ENCODE data around the gene FOXJ3.

The FOXJ3 gene

GRCh38 chr1:42334240-42335049, 590 bp downstream of the FOXJ3 start:
- DNase-seq (ENCODE audit: low spot score): no peak

GRCh38 chr1:42333662-42334239, 1.3 kb downstream of the FOXJ3 start:
- DNase-seq (ENCODE audit: low spot score): no peak

GRCh38 chr1:42332877-42333276, 2.2 kb downstream of the FOXJ3 start:
- no peak for DNase-seq (ENCODE audit: low spot score)

DNA sequence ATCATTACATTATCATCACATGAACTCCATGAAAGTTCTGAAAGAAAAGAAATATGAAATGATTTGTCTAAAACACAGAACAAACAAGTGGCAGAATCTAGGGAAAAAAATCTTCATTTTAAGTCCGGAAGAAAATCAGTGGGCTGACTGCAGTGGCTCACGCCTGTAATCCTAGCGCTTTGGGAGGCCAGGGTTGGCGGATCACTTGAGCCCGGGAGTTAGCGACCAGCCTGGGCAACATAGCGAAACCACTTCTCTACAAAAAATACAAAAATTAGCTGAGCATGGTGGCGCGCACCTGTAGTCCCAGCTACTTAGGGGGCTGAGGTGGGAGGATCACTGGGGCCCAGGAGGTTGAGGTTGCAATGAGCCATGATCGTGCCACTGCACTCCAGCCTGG, 4.8 kb downstream of the FOXJ3 start:
- DNase-seq (ENCODE audit: low spot score): no peak

DNA sequence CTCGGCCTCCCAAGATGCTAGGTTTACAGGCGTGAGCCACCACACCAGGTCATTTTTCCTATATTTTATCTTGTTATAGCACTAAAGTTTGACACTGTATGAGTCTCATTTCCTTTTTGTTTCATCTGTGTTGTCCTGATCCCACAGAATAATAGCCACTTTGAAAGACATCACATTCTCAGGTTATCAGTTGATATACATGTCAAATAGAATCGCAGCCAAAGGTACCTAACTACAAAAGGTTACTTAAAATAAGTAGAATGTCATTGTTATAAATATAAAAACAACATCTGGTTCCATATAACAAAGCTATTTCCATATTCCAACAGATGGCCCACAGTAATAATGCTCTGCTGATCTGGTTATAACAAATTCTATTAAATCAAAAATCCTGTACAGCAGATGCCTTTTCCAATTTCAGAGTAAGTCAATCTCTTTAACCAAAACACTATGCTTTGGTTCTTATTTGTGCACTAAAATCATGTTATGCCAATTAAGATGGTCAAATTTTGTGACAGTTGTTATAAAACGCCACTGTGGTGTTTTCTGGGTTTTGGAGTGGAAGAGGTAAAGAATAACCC, 6.0 kb downstream of the FOXJ3 start:
- DNase-seq (ENCODE audit: low spot score): no peak

DNA sequence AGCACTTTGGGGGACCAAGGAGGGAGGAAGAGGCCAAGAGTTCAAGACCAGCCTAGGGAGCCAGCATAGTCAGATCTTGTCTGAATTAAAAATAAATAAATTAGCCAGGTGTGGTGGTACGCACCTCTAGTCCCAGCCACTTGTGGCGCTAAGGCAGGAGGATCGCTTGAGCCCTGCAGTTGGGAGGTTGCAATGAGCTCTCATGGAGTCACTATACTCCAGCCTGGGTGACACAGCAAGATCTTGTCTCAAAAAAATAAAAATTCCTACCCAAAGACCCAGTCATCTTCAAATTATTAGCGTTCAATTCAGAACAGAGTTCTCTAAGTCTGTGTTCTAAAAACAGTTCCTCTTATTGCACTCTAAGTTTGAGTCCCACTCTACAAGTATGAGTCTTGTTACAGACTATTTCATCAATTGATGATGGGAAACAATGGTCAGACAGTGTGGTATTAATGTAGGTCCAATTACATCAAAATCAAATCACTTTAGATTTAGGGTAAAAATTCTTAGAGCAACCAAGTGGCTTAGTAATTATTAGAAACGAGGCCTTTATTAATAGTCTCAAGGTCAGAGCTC, 6.9 kb downstream of the FOXJ3 start:
- DNase-seq (ENCODE audit: low spot score): no peak

DNA sequence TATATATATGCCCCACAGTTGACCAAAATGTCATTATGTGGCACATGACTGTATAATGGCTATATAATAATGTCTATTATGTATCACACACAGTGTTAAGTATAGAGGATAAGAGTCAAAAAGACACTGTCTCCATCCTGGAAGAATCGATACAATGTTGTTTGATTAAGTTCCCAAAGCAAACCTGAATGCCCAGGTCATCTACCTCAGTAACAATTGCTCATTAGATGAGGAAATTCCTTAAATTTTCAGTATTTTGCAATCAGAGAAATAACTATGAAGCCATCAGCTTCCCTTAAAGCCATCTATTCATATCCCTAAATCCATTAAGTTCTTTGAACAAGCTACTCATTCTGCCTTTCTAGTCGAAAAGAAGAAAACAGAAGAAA, 10.0 kb downstream of the FOXJ3 start:
- DNase-seq (ENCODE audit: low spot score): no peak

DNA sequence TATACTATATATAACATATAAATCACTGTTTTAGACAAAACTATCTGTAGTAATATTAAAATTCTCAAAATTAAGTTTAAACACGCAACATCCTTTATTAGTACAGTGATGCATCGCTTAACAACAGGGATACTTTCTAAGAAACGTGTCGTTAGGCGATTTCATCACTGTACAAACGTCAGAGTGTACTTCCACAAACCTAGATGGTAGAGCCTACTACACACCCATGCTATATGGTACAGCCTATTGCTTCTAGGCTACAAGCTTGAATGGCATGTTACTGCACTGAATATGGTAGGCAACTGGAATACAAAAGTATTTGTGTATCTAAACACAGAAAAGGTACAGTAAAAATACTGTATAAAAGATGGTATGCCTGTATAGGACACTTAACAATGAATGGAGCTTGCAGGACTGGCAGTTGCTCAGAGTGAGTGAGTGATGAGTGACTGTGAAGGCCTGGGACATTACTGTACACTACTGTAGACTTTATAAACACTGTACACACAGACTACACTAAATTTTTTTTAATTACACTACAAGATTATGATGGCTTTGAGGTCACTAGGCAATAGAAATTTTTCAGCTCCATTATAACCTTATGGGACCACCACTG, 10.5 kb downstream of the FOXJ3 start:
- no peak for DNase-seq (ENCODE audit: low spot score)

DNA sequence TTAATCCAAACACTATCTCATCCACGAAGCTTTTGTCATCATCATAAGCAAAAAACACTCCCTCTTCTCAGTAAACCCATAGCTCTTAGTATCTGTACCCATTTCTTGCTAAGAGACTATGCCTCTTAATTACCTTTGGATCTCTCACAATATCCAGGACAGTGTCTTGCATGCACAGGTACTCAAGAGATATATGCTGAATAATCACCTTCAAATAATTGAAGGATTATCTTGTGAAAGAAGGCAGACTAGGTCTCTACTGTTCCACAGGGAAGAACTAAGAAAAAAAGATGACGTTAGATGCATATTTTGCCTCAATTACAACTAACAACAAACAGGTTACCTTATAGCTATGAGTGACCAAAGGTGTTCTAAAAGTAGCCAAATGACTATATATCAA, 11.5 kb downstream of the FOXJ3 start:
- DNase-seq (ENCODE audit: low spot score): no peak

- peak; percentile 51 for DNase-seq (ENCODE audit: low spot score)
Observed at GRCh38 chr1:42322577-42322976, 12.5 kb downstream of the FOXJ3 start.

DNA sequence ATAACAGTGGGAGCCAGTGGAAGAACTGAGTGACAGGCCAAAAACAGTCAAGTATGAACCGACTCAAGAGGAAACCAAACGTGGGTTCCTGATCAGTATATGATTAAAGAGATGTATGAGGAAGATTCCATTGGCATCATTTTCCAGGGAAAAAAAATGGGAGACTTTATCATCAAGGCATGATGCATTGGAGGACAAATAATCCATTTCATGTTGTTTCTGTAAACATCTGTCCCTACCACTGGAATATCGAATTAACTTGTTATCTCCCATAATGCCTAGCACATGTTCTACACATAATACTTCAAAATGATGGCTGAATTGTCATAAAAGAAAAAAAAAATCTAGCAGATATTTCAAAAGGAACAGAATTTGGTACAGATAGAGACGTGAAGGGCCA, 13.3 kb downstream of the FOXJ3 start:
- no peak for DNase-seq (ENCODE audit: low spot score)

DNA sequence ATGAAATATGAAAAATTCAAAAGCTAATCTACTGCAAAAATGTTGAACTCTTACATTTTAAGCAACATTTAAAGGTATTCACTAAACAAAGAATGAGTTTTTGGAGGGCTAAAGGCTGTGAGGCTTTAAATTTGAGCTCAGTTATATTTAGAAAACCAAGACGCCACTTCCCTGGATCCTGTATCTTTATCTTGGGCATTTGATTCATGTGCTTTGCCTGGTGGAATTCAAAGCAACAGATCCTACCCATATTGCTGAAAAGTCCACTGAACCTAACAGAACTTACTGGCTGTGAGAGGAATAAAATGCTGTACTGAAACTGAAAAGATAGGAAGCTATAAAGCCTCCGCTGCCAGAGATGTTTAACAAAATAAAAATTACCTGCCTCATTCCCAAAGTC, 14.3 kb downstream of the FOXJ3 start:
- DNase-seq (ENCODE audit: low spot score): no peak

DNA sequence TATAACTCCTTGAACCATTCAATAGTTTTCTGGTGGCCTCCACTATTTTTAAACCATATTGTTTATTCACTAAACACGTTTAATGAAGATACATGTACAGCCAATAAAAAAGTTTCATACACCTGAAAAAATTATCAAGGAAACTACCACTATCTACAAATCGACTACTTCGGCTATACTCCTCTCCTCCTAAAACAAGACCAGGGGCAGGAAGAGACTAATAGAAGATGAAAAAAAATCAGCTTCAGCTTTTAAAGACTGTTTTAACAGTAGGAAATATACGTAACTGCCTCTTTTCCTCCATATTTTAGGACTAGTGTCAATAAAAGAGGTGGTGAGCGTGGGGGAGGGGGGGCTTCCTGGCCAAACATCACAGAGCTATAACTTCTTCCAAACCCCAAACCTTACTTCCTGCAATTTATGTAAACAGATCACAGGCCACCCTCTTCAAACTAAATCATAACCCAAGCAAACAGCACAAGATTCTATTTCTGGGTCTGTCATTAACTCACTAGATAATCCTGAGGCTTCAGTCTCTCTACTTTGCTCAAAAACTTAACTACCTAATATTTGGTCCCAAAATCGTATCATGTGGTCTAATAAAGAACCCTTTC, 15.1 kb downstream of the FOXJ3 start:
- peak; percentile 52 for DNase-seq (ENCODE audit: low spot score)

DNA sequence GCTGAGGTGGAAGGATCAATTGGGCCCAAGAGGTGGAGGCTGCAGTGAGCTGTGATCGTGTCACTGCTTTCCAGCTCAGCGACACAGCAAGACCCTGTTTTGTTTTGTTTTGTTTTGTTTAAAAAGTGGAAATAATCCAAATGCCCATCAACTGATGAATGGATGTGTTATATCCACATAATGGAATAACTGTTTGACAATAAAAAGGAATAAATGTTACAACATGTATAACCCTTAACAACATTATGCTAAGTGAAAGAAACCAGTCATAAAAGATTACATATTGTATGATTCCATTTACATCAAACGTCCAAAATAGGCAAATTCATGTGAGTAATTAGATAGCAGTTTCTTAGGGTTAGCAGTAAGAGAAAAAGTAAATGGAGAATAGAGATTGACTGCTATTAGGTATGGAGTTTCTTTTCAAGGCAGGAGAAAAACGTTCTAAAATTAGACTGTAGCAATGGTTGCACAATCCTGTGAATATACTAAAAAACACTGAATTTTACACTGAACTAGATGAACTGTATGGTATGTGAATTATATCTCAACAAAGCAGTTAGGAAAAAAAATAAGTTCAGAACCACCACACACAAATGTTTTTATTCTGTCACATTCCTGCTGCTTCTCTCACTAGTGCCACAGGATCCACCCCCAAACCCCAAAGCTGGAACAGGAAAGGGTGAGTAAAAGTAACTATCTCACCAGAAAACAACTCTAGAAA, 15.7 kb downstream of the FOXJ3 start:
- no peak for DNase-seq (ENCODE audit: low spot score)

- no peak for DNase-seq (ENCODE audit: low spot score)
Observed at GRCh38 chr1:42318601-42319000, 16.4 kb downstream of the FOXJ3 start.

DNA sequence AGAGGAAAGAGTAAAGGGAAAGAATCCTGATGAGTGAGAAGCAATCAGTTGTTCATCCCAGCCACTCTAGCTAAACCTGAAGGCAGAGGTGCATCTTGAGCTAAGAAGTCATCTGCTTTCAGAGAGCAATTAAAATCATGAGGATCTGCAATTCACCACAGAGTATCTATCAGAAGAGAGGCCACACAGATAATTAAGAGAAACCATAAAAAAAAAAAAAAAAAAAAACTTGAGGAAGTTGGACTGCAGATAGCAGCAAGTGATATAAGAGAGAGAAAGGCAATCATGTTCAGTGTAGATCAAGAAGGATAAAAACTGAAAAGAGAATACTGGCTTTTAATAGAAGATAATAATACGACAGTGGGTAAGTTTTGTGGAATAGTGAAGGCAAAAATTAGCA, 17.7 kb downstream of the FOXJ3 start:
- DNase-seq (ENCODE audit: low spot score): no peak

DNA sequence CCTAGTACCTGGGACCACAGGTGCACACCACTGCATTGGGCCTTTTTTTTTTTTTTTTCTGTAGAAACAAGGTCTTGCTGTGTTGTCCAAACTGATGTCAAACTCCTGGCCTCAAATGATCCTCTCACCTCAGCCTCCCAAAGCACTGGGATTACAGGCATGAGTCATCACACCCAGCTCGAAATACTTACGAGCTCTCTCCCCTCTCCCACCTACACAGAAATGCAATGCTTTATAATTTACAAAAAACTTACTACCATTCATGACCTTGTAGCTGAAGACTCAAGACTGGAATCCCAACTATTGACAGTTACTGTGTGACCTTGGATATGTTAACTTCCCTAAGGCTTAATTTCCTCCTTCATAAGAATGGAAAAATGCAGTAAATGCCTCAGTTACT, 18.7 kb downstream of the FOXJ3 start:
- DNase-seq (ENCODE audit: low spot score): no peak

DNA sequence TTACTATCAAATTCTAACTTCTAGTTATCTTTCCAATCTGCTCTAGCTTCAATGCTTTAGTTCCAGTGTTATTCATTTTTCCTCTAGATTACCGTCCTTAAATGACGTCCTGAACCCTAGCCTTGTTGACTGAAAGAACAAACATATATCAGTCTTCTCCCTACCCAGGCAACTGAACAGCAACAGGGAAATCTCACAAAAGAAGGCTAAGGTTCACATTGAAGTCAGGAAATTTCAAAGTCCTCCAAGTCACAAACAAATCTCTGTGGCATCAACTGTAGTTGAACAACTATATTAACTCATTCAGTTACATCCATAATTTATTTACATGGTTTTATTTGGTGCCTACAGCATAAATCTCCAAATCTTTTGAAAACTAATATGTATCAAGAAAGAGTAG, 19.5 kb downstream of the FOXJ3 start:
- DNase-seq (ENCODE audit: low spot score): no peak

- no peak for DNase-seq (ENCODE audit: low spot score)
Observed at GRCh38 chr1:42313970-42314369, 21.1 kb downstream of the FOXJ3 start.

GRCh38 chr1:42312576-42313212, 22.3 kb downstream of the FOXJ3 start:
- DNase-seq (ENCODE audit: low spot score): no peak

GRCh38 chr1:42311897-42312296, 23.1 kb downstream of the FOXJ3 start:
- no peak for DNase-seq (ENCODE audit: low spot score)
